GM19467 (cell line): Measurements from ENCODE around the gene TNFRSF21.
"Not testable (repeated sequence)": the region's sequence is repeated elsewhere in the genome, so short reads cannot be mapped to it uniquely, and the experiment has no call there.

Experiments used
- ATAC-seq: cut with Tn5 transposase; IDR thresholded peaks from one replicate; pipeline ENCODE4 v1.9.1; 2021; ENCODE audit warnings: mild to moderate bottlenecking, moderate library complexity; ENCODE audit not compliant: unreplicated experiment

Gene TNFRSF21

DNA sequence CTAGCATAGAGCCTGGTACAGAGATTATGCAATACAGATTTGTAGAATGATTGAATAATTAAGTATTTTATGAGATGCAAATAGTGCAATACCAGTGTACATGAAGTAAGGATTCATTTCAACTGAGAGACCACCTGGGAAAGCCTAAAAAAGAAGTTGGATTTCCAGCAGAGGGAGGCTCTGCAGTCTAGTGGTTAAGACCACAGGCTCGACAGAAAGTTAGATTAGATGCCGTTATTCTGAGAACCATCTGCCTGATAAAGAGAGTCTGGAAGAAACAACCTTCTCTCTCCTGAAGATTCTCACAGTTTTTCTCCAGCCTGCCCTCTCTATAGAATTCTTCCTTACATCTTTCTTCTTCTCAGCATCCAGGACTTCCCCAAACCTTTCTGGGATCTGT is 13.6 kb upstream of the TNFRSF21 start:
- ATAC-seq: no peak

DNA sequence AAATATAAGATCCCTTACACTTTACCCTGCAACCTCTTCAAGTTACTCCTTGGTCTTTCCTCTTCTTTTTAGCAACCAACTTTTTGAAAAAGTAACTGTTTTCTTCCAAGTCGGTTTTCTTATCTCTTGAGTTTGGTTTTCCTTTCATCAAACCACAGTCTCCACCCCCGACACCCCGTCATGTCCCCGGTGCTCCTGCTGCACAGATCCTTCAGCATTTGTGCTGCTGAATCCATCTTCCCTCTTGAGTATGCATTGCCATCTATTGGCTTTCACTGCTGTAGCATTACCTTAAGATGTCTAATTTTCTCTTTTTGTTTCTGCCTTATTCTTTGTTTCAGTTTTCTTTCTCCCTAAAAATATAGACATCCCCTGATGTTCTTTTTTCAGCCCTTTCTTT is 11.9 kb upstream of the TNFRSF21 start:
- ATAC-seq: no peak

DNA sequence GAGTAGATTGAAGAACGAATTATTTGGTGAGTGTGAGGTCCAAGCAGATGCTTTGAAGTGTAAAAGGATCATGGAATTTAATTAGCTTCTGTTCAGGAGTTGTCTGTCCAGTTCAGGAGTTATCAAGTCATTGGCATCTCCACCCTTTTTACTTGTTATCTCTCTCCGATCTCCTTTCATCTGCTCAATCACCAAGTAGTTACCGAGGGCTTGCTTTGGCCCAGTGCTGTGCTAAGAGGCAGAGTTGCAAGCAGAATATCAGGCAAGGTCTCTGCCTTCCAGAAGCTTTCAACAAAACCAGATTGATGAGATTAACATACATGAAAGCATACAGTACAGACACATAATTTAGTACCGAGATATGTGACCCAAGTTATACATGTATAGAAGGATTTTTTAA is 10.2 kb upstream of the TNFRSF21 start:
- ATAC-seq: no peak

DNA sequence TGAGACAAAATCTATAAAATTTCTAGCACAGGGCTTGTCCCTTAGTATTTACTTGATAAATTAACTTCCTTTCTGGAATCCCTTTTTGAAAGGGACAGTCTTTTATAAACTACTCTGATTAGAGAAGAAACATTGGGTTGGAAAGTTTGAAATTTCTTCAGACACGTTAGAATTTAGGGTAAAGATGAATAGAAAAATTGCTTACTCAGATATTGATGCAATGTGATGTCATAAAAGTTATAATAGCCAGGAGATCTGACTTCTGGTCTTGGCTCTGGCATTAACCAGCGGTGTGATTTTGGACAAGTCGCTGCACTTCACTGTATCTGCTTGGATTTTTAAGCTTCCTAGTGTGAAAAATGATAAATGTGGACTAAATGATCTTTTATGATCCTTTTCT is 9.7 kb upstream of the TNFRSF21 start:
- no peak for ATAC-seq

DNA sequence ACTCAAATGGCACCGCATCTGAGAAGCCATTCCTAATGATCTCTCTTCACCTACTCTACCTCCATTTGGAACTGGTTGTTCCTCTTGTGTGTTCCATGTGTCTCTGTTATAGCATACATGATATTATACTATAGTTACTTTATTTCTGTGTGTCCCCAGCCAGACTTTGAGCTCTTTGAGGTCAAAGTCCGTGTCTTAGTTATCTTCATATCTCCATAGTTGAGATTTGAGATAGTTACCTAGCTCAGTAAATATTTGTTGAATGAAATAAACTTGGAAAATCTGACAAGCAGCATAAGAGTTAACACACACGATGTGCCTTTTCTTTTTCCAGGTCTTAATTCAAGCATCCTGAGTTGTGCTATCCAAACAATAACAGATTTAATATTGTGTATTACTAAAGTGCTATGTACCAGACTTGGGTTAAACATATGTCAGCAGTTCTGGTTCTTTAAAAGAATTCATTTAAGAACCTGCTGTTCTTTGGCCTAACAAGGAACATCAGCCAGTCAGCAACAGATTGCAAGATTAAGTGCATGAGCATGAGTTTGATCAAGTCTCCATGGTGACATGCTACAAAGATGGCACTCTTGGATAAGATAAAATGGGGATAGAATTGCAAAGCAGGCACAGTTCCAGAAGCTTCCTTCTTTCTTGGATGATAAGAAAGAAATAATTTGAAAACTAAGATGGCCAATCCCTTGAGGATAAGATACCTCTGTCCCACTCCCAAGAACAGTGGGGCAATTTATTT is 8.7 kb upstream of the TNFRSF21 start:
- no peak for ATAC-seq

DNA sequence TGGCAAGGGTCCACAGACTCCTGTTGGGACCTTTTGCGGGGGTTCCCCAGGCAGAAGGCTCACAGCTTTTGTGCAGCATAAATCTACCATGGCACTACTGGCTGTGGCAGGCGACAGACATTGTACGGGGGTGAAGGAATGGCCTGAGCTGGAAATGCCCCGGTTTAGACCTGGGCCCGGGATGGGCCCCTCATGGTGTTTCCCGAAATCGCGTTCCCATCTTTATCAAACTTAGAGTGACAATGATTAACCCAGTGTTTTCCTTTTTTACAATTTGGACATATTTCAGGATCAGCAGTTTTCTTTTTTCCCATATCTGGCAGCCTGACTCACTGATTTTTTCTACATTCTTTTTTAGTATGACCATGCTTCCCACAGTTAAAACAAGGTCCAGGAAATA is 5.5 kb upstream of the TNFRSF21 start:
- not testable (repeated sequence) for ATAC-seq

DNA sequence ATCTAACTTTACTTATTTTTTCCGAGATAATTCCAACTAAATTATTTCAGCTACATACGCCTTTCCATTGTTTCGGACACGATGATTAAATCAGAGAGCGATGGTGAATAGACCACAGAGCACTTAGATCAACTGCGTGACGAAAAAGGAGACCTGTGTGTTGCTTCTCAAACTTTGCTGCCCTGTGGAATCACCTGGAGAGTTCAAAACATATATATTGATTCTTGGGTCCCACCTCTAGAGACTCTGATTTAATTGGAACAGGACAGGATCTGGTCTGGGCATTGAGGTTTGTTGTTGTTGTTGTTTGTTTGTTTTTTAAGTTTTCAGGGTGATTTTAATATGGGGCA is 401 bp upstream of the TNFRSF21 start:
- ATAC-seq: no peak

DNA sequence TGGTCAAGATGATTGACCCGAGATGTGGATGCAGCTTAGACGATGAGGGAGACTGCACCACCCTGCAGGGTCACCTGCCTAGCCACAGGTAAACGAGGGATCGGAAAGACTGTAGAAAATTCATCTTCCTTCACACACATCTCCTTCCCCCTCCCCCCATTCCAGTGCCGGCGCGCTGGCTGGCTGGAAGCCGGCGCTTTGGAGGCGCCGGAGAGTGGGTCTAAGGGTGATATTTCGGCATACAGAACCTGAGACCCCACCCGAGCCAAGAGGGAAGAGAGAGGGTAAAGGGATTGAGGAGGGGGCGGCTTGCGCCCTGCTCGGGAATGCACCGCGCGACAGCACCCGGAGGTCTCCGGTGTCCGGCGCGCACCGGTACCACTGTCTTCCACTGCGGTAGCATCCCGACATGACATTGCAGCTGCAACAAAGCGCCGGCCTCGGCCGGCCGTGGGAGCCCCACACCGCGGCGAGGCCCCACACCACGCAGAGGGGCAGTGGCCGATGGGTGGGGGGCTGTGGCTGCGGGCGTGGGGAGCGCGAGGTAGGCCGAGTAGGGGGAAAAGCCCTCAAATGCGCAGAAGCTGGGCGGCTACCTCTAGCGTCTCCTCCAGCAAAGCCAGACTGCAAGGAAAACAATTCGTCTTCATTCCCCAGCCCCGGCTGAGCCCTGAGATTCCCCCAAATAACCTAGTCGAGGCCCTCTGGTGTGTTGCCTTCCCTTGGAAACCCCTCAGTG is 984 bp downstream of the TNFRSF21 start:
- peak; percentile 26 for ATAC-seq

DNA sequence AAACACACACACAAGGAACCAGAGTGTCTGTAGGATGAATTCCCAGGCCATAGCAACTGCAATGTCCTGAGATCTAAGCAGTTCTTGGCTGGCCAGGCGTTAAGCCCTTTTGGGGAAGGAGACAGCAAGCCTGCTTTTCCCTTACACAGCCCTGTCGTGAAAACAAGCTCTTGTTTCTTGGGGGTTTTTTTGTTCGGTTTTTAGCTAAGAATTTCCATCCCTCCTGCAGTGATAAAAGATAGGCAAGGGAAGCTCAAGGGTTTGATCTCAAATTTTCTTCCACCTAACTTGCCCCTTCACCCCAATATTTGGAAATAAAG is 1.5 kb downstream of the TNFRSF21 start:
- ATAC-seq: no peak

DNA sequence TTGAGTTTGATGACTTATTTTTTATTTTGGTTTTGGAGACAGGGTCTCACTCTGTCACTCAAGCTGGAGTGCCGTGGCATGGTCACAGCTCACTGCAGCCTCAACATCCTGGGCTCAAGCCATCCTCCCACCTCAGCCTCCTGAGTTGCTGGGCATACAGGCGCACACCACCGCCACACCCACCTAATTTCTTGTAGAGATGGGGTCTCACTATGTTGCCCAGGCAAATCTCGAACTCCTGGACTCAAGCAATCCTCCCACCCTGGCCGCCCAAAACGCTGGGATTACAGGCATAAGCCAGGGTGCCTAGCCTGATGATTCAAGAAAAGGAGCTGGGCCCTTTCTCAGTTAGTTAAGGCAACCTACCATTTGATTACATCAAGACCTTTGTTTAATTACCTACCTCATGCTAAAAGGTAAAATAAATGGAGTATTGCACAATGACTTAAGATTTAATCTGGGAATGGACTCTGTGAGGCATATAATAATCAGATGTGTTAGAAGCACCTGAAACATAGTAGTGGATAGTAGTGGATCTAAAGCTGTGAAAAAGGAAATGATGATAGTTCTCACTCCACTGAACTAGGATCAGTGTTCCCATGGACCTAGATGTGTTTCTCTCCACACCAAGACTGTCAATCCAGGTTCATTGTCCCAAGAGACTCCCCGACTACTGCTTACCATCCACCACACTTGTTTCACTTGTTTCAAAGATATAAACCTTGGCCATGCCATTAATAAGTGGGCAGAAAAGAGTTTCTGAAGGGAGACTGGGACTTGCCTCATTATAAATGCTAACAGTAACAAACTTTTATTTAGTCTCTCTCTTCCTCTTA is 2.1 kb downstream of the TNFRSF21 start:
- no peak for ATAC-seq

DNA sequence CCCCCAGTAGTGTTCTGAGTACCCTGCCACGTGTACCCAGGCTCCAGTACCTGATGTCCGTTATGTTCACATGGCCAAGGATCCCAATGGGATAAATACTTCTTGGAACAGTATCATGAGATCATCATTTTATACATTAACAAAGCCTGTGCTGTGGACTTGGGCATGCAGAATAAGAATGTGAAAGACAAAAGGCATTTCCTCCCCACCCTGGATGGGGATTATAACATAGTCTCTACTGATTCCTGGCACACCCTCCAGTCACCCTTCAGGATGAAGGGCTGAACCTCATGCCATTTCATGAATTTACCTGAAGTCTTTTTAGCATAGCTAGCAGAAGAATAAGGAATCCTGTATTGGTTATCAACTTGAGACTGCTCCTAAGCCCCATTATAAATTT is 2.8 kb downstream of the TNFRSF21 start:
- no peak for ATAC-seq

DNA sequence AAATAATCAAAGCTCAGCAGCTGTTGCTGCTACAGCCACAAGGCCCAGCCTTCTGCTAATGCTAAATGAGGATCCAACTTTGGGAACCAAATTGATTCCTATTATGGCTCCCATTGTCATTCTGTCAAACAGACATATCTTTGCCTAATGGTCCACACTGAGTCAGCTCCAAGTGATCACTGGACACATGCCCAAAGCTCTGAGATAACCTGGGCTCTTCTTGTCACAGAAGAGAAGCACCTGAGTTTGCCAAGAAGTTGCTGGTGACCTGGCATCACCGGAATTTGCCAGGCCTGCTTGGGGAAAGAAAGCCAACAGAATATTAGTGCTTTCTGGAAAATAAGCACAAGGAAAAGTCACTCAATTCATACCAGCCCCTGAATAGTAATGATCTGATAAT is 5.8 kb downstream of the TNFRSF21 start:
- no peak for ATAC-seq

DNA sequence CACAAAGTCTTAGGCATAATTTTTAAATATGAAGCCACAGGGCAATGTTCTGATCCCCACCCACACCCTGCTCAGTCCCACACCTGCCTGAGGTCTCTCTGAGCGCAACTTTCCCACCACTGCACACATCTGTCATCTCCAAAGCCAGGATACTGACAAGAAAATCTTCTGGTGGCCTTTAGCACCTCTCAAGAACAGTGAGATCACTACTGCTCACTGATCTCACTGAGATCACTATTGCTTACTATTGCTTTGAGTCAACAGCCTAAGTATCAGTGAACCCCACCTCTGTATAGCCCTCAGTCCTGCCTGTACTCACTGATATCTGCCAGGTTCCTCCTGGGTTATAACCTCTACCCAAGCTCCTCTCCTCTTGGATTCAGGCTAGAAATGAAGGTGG is 6.4 kb downstream of the TNFRSF21 start:
- ATAC-seq: no peak

DNA sequence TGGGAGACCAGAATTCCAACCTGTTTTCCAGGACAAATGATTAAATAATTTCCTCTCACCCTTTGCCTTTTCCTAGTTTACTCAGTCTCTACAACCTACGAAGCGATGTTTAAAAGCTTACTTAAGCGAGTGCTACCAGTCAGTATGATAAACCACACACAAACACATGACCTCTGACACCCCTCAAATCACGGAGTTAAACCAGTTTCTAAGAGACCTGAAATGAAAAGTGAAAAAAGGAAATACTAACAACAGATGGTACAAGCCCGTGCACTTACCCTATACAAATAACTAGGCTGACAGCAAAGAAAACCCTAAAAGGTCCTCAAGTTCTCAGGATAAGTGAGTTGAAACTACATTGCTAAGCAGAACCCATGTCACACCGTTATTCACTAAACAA is 7.7 kb downstream of the TNFRSF21 start:
- peak; percentile 73 for ATAC-seq

DNA sequence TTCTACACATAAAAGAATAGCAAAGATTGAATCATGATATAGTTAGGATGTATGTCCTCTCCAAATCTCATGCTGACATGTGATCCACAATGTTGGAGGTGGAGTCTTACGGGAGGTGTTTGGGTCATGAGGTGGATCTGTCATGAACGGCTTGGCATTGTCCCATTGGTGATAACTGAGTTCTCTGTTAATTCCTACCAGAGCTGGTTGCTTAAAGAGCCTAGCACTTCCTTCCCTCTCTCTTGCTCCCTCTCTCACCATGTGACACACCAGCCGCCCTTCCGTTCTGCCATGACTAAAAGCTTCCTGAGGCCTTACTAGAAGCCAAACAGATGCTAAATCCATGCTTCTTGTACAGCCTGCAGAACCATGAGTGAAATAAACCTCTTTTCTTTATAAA is 8.3 kb downstream of the TNFRSF21 start:
- no peak for ATAC-seq

DNA sequence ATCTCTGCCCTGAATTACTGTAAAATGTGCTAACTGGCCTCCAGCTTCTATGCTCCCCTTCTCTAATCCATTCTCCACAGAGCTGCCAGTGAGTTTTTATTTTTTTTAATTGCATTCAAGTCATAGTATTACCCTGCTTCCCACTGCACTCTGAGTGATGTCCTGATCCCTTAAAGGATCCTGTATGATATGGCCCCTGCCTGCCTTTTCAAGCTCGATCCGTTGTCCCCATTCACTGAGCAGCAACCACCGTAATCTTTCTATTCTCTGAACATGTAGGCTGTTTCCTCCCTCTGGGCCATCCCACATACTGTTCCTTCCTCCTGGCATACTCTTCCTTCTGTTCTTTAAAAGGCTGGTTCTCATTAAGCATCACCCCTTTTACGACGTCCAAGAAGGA is 9.3 kb downstream of the TNFRSF21 start:
- ATAC-seq: no peak

DNA sequence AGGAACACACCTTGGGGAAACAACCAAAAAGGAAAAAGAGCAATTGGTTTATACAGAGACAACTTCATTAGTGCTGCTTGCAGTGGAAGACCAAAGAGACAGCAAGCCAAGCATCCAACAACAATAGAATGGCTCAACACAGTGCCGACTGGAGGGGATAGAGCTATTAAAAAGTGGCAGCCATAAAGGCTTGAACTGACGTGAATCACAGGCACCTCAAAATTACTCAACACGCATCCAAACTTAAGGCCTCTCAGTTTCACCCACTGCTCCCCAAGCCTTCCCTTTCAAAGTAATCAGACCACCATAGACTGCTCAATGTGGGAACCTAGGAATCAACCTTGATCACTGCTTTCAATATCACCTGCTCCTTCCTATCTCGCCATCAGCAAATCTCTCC is 9.7 kb downstream of the TNFRSF21 start:
- ATAC-seq: no peak

DNA sequence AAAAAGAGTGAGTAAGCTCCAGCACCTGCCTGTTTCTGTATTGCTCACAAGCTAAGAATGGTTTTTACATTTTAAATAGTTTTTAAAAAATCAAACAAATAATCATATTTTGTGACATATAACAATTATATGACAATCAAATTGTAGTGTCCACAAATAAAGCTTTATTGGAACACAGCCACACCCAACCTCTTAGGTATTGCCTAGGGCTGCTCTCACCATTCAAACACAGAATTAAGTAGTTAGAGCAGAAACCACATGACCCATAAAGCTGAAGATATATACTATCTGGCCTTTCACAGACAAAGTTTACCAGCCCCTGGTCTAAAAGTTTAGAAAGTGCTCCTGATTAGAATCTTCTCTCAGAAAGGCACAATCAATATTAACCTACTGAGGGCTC is 11.2 kb downstream of the TNFRSF21 start:
- ATAC-seq: no peak

DNA sequence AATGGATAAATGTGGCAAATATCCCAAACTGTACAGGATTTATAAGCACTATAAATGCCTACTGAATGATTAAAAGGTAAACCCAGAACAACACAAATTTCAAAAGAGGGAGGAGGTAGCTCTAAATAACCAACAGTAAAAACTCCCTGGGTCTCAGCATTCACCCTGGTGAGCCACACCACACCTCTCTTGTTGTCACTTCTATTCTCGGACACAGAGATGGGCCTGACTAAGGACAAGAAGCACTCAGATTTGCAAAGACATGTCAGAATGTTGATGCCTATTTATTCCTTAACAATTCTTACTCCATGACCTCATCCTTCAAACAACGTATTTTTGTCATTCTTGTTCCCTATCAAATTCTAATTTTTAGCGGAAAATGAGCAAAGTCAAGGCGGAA is 14.7 kb downstream of the TNFRSF21 start:
- no peak for ATAC-seq

DNA sequence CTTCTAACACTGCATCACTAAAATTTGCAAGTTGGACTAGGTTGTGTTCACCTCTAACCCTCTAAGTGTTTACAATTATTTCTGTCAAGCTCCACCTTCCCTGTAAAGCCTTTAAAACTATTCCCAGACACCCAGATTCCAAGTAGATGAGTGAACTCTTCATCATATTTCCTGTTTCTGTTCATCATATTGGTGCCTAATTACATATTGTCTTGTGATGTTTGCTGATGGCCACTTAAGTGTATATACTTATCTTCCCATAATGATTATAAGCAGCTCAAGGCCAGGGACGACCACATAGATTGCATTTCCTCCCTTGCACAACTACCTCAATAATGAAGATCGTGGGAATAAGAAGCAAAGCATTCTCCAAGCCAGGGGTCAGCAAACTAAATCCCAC is 16.8 kb downstream of the TNFRSF21 start:
- ATAC-seq: no peak

DNA sequence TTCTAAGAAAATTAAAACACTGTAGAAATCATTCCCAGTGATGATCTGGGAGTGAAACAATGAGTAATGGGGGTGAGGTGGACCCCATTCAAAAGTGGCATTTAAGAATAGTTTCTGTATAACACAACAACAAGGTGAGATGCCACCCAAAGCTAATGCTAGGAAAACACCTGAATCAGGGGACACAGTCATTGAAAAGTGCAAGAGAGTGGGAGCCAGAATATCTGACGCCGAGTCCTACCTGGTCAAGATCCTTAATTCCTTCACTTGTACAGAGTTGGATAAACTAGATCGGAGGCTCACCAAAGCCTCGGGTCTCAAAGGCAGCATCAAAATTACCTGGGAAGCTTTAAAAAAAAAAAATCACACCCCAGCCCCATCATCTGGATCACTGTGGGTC is 17.7 kb downstream of the TNFRSF21 start:
- ATAC-seq: no peak
